Measurements from ENCODE around the gene ZFP62. TPM values are rescaled to one million over a fixed set of nuclear protein-coding genes. Genes with fewer than 3 reads are reported as not detected.

ZFP62 gene
- total RNA-seq, 4 donors from 2014 or later = 12.7 to 31.8 (median 14.6) TPM

DNA sequence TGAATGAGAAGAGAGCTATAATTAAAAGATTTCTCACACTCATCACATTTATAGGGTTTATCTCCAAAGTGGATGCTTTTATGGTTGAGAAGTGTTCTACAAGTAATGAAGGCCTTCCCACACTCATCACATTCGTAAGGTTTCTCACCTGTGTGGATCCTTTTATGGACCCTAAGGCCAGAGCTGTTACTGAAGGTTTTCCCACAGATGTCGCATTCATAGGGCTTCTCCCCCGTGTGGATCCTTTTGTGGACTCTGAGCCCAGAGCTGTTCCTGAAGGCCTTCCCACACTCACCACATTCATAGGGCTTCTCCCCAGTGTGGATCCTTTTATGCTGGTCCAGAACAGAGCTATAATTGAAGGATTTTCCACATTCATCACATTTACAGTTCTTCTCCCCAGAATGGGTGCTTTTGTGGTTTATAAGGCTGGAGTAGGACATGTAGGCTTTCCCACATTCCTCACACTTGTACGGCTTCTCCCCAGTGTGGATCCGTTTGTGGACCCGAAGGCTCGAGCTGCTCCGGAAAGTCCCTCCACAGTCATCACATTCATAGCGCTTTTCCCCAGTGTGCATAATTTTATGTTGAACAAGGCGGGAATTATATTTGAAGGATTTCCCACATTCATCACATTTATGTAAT lies 10.5 kb downstream of the ZFP62 start:
- TF ChIP-seq, protein P1, sequence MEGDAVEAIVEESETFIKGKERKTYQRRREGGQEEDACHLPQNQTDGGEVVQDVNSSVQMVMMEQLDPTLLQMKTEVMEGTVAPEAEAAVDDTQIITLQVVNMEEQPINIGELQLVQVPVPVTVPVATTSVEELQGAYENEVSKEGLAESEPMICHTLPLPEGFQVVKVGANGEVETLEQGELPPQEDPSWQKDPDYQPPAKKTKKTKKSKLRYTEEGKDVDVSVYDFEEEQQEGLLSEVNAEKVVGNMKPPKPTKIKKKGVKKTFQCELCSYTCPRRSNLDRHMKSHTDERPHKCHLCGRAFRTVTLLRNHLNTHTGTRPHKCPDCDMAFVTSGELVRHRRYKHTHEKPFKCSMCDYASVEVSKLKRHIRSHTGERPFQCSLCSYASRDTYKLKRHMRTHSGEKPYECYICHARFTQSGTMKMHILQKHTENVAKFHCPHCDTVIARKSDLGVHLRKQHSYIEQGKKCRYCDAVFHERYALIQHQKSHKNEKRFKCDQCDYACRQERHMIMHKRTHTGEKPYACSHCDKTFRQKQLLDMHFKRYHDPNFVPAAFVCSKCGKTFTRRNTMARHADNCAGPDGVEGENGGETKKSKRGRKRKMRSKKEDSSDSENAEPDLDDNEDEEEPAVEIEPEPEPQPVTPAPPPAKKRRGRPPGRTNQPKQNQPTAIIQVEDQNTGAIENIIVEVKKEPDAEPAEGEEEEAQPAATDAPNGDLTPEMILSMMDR (IDR thresholded peaks at IDR 0.05; ENCODE audit: low read depth) = no peak

DNA sequence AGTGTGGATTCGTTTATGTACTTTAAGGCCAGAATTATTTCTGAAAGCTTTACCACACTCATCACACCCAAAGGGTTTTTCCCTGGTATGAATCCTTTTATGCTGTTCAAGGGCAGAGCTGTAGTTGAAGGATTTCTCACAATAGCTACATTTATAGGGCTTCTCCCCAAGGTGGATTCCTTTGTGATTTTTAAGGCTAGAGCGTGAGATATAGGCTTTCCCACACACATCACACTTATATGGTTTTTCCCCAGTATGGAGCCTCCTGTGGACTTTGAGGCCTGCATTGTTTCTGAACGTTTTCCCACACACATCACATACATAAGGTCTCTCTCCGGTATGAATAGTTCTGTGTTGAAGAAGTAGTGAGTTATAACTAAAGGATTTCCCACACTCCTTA lies 11.2 kb downstream of the ZFP62 start:
- TF ChIP-seq, protein P1 (IDR thresholded peaks at IDR 0.05; ENCODE audit: low read depth) = no peak

DNA sequence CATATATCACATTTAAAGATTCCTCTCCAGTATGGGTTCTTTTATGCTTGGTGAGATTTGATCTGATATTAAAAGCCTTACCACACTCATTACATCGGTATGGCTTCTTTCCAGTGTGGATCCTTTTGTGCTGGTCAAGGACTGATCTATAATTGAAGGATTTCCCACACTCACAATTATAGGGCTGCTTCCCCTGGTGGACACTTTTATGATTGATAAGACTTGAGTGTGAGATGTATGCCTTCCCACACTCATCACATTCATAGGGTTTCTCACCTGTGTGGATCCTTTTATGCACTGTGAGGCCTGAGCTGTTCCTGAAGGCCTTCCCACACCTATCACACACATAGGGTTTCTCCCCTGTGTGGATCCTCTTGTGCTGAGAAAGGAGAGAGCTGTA lies 12.2 kb downstream of the ZFP62 start:
- TF ChIP-seq, protein P1 (IDR thresholded peaks at IDR 0.05; ENCODE audit: low read depth) = no peak

DNA sequence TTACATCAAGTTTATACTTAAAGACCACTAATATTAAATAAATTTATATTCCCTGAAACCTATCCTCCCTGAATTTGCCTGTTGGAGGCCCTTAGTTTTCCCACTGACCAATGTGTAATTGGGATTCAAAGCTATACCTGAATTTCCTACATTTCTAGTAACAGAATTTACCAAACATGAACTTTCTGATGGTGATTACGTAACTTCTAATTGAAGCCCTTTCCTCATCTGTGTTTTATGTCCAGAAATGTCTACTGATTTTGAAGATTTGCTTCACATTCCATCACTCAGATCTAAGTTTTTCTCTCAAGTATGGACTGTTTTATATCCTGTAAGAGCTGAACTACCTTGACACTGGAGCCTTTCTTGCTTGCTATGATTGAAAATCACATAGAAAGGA lies 12.8 kb downstream of the ZFP62 start:
- TF ChIP-seq, protein P1 (IDR thresholded peaks at IDR 0.05; ENCODE audit: low read depth) = no peak

DNA sequence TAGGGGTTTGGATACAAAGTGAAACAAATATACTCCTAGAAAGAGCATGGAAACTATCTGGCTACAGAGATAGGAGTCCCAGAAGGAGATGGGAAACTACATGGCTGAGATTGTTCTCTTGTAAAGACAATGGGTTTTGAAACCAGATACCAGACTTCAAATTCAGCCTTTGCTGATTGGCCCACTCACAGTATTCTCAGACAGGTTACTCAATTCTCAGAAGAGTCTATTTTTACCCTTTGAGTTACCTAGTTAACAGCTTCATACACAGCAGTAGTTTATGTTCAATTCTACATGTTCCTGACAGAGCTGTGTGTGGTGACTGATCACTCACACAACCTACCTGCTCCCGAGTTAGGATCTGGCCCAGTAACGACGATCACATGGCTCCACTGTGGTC lies 14.1 kb downstream of the ZFP62 start:
- TF ChIP-seq, protein P1 (IDR thresholded peaks at IDR 0.05; ENCODE audit: low read depth) = no peak

DNA sequence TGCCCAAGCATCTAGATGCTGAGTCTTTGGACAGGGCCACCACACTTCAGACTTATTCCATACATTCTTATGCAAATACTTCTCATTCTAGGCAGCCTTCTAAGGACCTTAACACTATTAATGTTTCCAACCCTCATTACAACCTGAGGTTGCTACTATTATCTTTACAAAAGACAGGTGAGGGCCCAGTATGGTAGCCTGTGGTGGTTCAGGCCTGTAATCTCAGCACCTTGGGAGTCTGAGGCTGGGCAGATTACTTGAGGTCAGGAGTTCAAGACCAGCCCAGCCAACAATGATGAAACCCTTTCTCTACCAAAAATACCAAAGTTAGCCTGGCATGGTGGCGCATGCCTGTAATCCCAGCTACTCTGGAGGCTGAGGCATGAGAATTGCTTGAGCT lies 16.2 kb downstream of the ZFP62 start:
- TF ChIP-seq, protein P1 (IDR thresholded peaks at IDR 0.05; ENCODE audit: low read depth) = no peak

DNA sequence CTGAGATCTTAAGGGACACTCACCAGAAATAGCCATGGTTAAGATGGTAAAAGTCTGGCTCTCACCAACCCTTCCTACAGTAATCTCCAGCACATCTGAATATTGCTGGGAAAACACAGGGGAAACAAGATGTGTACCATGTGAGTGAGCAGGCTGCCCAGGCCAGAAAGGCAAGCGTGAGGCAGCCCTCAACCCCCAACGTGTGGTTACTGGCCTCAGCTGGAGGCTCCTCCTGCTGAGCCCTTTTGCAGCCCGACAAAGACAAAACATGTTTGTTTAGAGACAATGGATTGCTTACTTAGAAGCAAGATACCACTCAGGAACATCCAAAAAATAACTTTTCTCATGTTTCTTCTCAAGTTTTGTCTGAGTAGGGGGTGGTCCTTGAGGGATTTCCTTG lies 16.6 kb downstream of the ZFP62 start:
- TF ChIP-seq, protein P1 (IDR thresholded peaks at IDR 0.05; ENCODE audit: low read depth) = no peak

Measured in subcutaneous adipose tissue (tissue), 4 donors.